ENCODE measurements around the gene SORCS1. TPM values are rescaled to one million over a fixed set of nuclear protein-coding genes. Genes with fewer than 3 reads are reported as not detected.

Gene SORCS1
- total and polyA plus RNA-seq, 2 experiments from 2014 or later, result 1.1 to 4.6 TPM

DNA sequence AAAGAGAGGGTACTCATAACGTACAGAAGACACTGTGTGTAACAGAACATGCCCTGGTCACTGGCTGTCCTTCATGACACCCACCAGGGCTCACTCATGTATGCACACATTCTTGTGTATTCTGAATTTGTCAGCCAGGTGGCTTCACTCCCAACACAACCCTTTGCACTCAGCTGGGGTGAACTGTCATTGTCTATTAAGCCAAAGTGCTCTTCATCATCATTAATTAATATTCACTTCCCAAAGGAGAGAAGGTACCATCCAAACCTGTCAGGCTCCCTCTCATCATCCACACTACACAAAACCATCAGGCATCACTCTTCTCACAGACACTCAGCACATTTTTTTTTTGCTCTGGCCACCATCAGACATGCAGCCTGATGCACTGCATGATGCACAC is 469.8 kb downstream of the SORCS1 start:
- WGBS (ENCODE audit: low lambda C conversion rate, missing lambda C conversion rate), result 71% methylated on average over 1 of the region's 1 CpG
- Histone ChIP-seq H3K4me2 (no peak overlapping the region), H3K27ac (no peak overlapping the region), H3K36me3 (replicated peaks; ENCODE audit: insufficient read depth, low read depth) (no peaks in the 10 kb centered on the region), H3K4me1 (ENCODE audit: insufficient read depth) (no peaks in the 10 kb centered on the region), H3K9me2 (replicated peaks; ENCODE audit: insufficient read depth) (no peaks in the 10 kb centered on the region), H3K79me2 (no peaks in the 10 kb centered on the region), H3K4me3 (no peak overlapping the region), H3K27me3 (no peaks in the 10 kb centered on the region), H4K20me1 (ENCODE audit: insufficient read depth, poor library complexity, severe bottlenecking) (no peaks in the 10 kb centered on the region), H2AFZ (no peak overlapping the region), H3K9me3 (ENCODE audit: low read depth) (no peaks in the 10 kb centered on the region)
- TF ChIP-seq EZH2phosphoT487 (IDR thresholded peaks at IDR 0.05; ENCODE audit: low read depth, severe bottlenecking, unreplicated experiment) (no peak), EZH2 (IDR thresholded peaks at IDR 0.05; ENCODE audit: borderline replicate concordance) (no peak)
- TF ChIP-seq, protein P1, sequence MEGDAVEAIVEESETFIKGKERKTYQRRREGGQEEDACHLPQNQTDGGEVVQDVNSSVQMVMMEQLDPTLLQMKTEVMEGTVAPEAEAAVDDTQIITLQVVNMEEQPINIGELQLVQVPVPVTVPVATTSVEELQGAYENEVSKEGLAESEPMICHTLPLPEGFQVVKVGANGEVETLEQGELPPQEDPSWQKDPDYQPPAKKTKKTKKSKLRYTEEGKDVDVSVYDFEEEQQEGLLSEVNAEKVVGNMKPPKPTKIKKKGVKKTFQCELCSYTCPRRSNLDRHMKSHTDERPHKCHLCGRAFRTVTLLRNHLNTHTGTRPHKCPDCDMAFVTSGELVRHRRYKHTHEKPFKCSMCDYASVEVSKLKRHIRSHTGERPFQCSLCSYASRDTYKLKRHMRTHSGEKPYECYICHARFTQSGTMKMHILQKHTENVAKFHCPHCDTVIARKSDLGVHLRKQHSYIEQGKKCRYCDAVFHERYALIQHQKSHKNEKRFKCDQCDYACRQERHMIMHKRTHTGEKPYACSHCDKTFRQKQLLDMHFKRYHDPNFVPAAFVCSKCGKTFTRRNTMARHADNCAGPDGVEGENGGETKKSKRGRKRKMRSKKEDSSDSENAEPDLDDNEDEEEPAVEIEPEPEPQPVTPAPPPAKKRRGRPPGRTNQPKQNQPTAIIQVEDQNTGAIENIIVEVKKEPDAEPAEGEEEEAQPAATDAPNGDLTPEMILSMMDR (IDR thresholded peaks at IDR 0.05; ENCODE audit: poor library complexity), result no peak
- DNase-seq (ENCODE audit: low spot score), result no peak

DNA sequence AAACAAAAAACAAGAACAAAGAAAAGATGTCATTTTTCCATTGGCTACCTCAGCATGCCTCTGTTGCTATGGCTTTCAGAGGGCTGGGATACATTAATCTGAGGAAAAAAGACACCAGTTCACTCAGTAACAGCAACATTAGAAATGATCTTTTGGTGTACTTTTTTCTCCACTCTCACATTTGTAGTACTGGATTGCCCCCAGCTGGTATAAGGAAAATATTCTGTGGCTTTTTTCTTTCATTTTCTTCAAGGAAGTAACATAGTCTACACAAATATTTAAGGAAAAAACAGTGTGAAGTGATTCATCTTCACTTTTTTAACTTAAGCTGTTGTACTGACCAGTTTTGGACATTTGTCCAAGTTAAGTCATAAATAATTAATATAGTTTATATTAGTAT is 482.3 kb downstream of the SORCS1 start:
- Histone ChIP-seq H3K36me3 (replicated peaks; ENCODE audit: insufficient read depth, low read depth) (no peaks in the 10 kb centered on the region), H3K27me3 (no peaks in the 10 kb centered on the region), H4K20me1 (ENCODE audit: insufficient read depth, poor library complexity, severe bottlenecking) (no peaks in the 10 kb centered on the region), H3K4me3 (no peak overlapping the region), H3K9me2 (replicated peaks; ENCODE audit: insufficient read depth) (no peaks in the 10 kb centered on the region), H2AFZ (no peak overlapping the region), H3K27ac (no peak overlapping the region), H3K4me2 (no peak overlapping the region), H3K9me3 (ENCODE audit: low read depth) (no peaks in the 10 kb centered on the region), H3K79me2 (no peaks in the 10 kb centered on the region), H3K4me1 (ENCODE audit: insufficient read depth) (no peaks in the 10 kb centered on the region)
- DNase-seq (ENCODE audit: low spot score), result peak; percentile 7
- no peak for TF ChIP-seq EZH2phosphoT487 (IDR thresholded peaks at IDR 0.05; ENCODE audit: low read depth, severe bottlenecking, unreplicated experiment)
- no peak for TF ChIP-seq EZH2 (IDR thresholded peaks at IDR 0.05; ENCODE audit: borderline replicate concordance)
- TF ChIP-seq, protein P1 (IDR thresholded peaks at IDR 0.05; ENCODE audit: poor library complexity), result peak; percentile 36

DNA sequence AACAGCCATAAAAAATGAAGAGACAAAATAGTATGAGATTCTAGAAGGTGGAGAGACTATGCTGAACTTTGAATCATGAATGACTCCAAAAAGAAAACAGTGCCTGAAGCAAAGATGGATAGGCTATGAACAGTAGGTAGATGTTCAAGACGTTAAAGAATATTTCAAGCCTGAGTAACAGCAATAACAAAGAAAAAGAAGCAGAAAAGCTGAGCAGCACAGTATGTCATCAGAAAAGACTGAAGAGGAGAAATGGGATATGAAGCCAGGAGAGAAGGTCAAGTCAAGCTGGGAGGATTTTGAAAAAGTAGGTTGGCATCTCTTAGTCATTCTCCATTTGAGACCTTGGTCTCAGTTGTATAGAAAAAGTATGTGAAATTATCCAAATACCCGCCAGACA is 484.4 kb downstream of the SORCS1 start:
- Histone ChIP-seq H2AFZ (no peak overlapping the region), H3K4me2 (no peak overlapping the region), H3K79me2 (no peaks in the 10 kb centered on the region), H3K4me3 (no peak overlapping the region), H3K36me3 (replicated peaks; ENCODE audit: insufficient read depth, low read depth) (no peaks in the 10 kb centered on the region), H3K27ac (no peak overlapping the region), H3K4me1 (ENCODE audit: insufficient read depth) (no peaks in the 10 kb centered on the region), H3K9me3 (ENCODE audit: low read depth) (no peaks in the 10 kb centered on the region), H3K27me3 (no peaks in the 10 kb centered on the region), H3K9me2 (replicated peaks; ENCODE audit: insufficient read depth) (no peaks in the 10 kb centered on the region), H4K20me1 (ENCODE audit: insufficient read depth, poor library complexity, severe bottlenecking) (no peaks in the 10 kb centered on the region)
- 92% methylated on average over 2 of the region's 2 CpGs for WGBS (ENCODE audit: low lambda C conversion rate, missing lambda C conversion rate)
- DNase-seq (ENCODE audit: low spot score), result no peak
- TF ChIP-seq EZH2 (IDR thresholded peaks at IDR 0.05; ENCODE audit: borderline replicate concordance), result no peak
- TF ChIP-seq, protein P1 (IDR thresholded peaks at IDR 0.05; ENCODE audit: poor library complexity), result no peak
- no peak for TF ChIP-seq EZH2phosphoT487 (IDR thresholded peaks at IDR 0.05; ENCODE audit: low read depth, severe bottlenecking, unreplicated experiment)

DNA sequence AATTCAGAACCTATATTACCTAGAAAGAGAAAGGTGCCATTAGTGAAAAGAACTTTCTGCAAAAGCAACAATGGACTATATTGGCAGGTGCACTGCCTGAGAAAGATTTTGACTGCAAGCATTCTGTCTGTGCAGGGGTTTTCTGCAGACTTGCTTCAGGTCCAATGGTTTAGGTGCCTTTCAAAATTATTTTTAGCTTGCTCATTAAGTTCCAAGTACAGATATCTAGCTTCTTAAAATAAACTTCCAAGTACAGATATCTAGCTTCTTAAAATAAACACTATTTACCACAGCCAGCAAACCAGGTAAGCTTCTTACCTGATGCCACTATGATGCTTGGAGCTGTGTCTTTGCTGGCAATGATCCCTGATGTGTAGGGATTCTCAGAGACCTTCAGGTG is 485.2 kb downstream of the SORCS1 start:
- TF ChIP-seq EZH2phosphoT487 (IDR thresholded peaks at IDR 0.05; ENCODE audit: low read depth, severe bottlenecking, unreplicated experiment), result no peak
- TF ChIP-seq, protein P1 (IDR thresholded peaks at IDR 0.05; ENCODE audit: poor library complexity), result no peak
- TF ChIP-seq EZH2 (IDR thresholded peaks at IDR 0.05; ENCODE audit: borderline replicate concordance), result no peak
- H3K9me3 ChIP-seq (ENCODE audit: low read depth), result no peaks in the 10 kb centered on the region
- H3K36me3 ChIP-seq (replicated peaks; ENCODE audit: insufficient read depth, low read depth), result no peaks in the 10 kb centered on the region
- H3K27ac ChIP-seq, result no peak overlapping the region
- no peak for DNase-seq (ENCODE audit: low spot score)
- H4K20me1 ChIP-seq (ENCODE audit: insufficient read depth, poor library complexity, severe bottlenecking), result no peaks in the 10 kb centered on the region
- H3K4me3 ChIP-seq, result no peak overlapping the region
- no peak overlapping the region for H3K4me2 ChIP-seq
- no peak overlapping the region for H2AFZ ChIP-seq
- H3K4me1 ChIP-seq (ENCODE audit: insufficient read depth), result no peaks in the 10 kb centered on the region
- H3K27me3 ChIP-seq, result no peaks in the 10 kb centered on the region
- no peaks in the 10 kb centered on the region for H3K9me2 ChIP-seq (replicated peaks; ENCODE audit: insufficient read depth)
- no peaks in the 10 kb centered on the region for H3K79me2 ChIP-seq
